K562 (cell line): ENCODE results near the gene IL4R.

ENCODE experiments used
- FOSL1 ChIP-seq: fragments of 200-800 bp; sonication (Bioruptor generic); conservative IDR thresholded peaks from 2 replicates; pipeline ENCODE4 v1.6.1; 2016; ENCODE audit warnings: missing genetic modification characterization, missing compliant biosample characterization
- GTF2F1 ChIP-seq: IDR thresholded peaks from 2 replicates; pipeline ENCODE4 v1.6.1; 2011; ENCODE audit warnings: low read depth, low read length, improper control_type of control experiment
- MAFG ChIP-seq: fragments of 450-650 bp; conservative IDR thresholded peaks from 2 replicates; pipeline ENCODE4 v1.6.1; 2016; ENCODE audit warnings: missing genetic modification characterization, missing compliant biosample characterization
- NCOR1 ChIP-seq: fragments of 450-650 bp; IDR thresholded peaks from 2 replicates; pipeline ENCODE4 v1.6.1; 2016; ENCODE audit warnings: mild to moderate bottlenecking, moderate library complexity
- NFIC ChIP-seq: fragments of 450-650 bp; IDR thresholded peaks from 2 replicates; pipeline ENCODE4 v1.6.1; 2017; ENCODE audit warnings: mild to moderate bottlenecking, inconsistent platforms
- POLR2AphosphoS5 ChIP-seq: IDR thresholded peaks from 2 replicates; pipeline ENCODE4 v1.6.1; 2011; ENCODE audit warnings: mild to moderate bottlenecking, low read depth, low read length, moderate library complexity; ENCODE audit not compliant: control insufficient read depth, insufficient read depth
- SLC30A9 ChIP-seq: fragments of 250-450 bp; sonication (Bioruptor Pico); IDR thresholded peaks from 2 replicates; pipeline ENCODE4 v1.8.0; 2022; ENCODE audit warnings: mild to moderate bottlenecking, moderate library complexity
- YY1 ChIP-seq, 3 experiments: IDR thresholded peaks; 2 replicates each; pipeline ENCODE4 v1.6.1; 2011; ENCODE audit warnings: low read length in 2 of 3, mild to moderate bottlenecking in 2 of 3, moderate library complexity in 2 of 3, borderline replicate concordance in 1 of 3, control low read depth in 1 of 3, low read depth in 1 of 3; ENCODE audit not compliant: insufficient read depth in 3 of 3, insufficient replicate concordance in 2 of 3, control insufficient read depth in 1 of 3, insufficient read length in 1 of 3; ENCODE audit errors: extremely low read depth in 1 of 3
- ZC3H4 ChIP-seq: sonication (generic); formaldehyde crosslinking; IDR thresholded peaks from 2 replicates; pipeline ENCODE4 v1.9.0; 2021; ENCODE audit warnings: missing genetic modification reagents, borderline replicate concordance
- TF ChIP-seq, protein P1 (sequence below): fragments of 250-450 bp; sonication (Bioruptor Pico); IDR thresholded peaks from 2 replicates; pipeline ENCODE4 v1.5.1; 2021; ENCODE audit warnings: mild to moderate bottlenecking

DNA sequence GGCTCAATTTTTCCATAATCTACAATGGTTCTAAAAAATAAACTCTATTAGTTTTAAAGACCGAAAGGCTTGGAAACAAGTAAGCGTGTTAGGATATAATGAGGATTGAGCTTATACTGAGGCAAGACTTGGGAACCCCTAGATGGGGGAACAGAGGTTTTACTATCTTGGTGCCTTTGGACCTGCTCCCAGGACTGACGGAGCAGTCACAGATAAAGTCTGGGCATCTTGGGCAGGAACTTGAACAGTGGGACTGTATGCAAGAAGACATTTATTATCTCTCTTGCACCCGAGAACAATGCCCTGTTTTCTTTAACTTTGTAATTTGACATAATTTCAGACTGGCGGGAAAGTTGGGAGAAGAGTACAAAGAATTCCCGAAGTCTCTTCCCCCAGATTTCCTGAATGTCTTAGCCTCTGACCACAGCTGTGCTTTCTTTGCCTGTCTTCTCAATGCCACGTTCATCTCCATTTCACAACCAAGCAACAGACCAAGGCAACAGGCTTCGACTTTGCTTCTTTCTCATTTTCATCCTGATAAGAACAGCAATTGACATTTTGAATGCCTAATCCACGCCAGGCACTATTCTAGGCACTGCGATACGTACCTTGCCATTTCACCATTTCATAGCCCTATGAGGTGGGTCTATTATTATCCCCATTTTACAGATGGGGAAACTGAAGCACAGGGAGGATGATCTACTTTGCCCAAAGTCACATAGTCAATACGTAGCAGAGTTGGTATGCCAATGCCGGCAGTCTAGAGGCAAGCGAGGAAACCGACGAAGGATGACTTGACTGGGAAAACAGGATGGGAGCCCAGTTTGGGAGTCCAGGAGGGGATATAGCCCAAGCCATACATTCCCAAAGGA, 3.0 kb upstream of the IL4R start:
- TF ChIP-seq FOSL1 (tag) (no peak), SLC30A9 (CRISPR knock-in tag) (no peak), YY1 (IDR thresholded peaks at IDR 0.05; ENCODE audit: borderline replicate concordance in 1 of 3, control insufficient read depth in 1 of 3, extremely low read depth in 1 of 3, insufficient read depth in 3 of 3, insufficient read length in 1 of 3, insufficient replicate concordance in 2 of 3, low read depth in 1 of 3, low read length in 2 of 3) (no peak), MAFG (no peak), GTF2F1 (no peak), ZC3H4 (CRISPR knock-in tag) (no peak), NCOR1 (no peak), POLR2AphosphoS5 (no peak), NFIC (no peak)
- TF ChIP-seq, protein P1, sequence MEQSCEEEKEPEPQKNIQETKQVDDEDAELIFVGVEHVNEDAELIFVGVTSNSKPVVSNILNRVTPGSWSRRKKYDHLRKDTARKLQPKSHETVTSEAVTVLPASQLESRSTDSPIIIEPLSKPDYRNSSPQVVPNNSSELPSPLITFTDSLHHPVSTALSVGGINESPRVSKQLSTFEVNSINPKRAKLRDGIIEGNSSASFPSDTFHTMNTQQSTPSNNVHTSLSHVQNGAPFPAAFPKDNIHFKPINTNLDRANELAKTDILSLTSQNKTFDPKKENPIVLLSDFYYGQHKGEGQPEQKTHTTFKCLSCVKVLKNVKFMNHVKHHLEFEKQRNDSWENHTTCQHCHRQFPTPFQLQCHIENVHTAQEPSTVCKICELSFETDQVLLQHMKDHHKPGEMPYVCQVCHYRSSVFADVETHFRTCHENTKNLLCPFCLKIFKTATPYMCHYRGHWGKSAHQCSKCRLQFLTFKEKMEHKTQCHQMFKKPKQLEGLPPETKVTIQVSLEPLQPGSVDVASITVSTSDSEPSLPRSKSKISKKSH (CRISPR knock-in tag), result no peak
